ENCODE data around the gene MAGI2. TPM values are rescaled to one million over a fixed set of nuclear protein-coding genes. Genes with fewer than 3 reads are reported as not detected.

MAGI2 gene
- total RNA-seq, 2 donors from 2014 or later: 3.9 to 10.5 TPM

DNA sequence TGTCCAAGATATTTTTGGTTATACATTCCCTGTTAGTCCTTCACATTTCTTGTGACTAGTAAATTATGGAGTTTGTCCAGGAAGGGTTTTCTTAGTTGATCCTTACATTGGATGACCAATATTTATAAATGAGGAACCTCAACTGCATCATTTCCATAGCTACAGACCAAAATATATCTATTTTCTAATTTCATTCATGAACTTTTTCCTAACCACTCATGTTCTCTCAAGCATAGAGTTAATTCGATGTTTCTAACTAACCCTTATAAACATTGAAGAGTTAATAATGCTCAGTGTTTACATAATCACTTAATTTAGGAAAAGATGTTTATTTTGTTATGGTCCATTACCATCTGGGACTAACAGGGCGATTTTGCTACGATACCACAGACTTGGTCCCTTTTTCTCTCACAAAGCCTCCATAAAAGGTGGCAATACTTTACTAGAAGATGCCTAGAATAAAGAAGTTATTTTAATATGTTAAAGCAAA, 591.0 kb downstream of the MAGI2 start:
- no peak overlapping the region for H3K27ac ChIP-seq
- intact Hi-C loops (cut with DNase I): no loop called here
- no peak for TF ChIP-seq POLR2A (IDR thresholded peaks at IDR 0.05)
- TF ChIP-seq, protein P1, sequence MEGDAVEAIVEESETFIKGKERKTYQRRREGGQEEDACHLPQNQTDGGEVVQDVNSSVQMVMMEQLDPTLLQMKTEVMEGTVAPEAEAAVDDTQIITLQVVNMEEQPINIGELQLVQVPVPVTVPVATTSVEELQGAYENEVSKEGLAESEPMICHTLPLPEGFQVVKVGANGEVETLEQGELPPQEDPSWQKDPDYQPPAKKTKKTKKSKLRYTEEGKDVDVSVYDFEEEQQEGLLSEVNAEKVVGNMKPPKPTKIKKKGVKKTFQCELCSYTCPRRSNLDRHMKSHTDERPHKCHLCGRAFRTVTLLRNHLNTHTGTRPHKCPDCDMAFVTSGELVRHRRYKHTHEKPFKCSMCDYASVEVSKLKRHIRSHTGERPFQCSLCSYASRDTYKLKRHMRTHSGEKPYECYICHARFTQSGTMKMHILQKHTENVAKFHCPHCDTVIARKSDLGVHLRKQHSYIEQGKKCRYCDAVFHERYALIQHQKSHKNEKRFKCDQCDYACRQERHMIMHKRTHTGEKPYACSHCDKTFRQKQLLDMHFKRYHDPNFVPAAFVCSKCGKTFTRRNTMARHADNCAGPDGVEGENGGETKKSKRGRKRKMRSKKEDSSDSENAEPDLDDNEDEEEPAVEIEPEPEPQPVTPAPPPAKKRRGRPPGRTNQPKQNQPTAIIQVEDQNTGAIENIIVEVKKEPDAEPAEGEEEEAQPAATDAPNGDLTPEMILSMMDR (IDR thresholded peaks at IDR 0.05): no peak
- H3K4me1 ChIP-seq: no peaks in the 10 kb centered on the region
- DNase-seq (no peak), ATAC-seq (no peak)
- WGBS, 2 donors: 68 to 69% methylated on average over 3 of the region's 3 CpGs
- H3K4me3 ChIP-seq: no peak overlapping the region
- no peaks in the 10 kb centered on the region for H3K27me3 ChIP-seq
- no peaks in the 10 kb centered on the region for H3K9me3 ChIP-seq
- H3K36me3 ChIP-seq (replicated peaks in 1 of 2; ENCODE audit: insufficient read depth in 1 of 2, low read depth in 2 of 2): no peaks in the 10 kb centered on the region

DNA sequence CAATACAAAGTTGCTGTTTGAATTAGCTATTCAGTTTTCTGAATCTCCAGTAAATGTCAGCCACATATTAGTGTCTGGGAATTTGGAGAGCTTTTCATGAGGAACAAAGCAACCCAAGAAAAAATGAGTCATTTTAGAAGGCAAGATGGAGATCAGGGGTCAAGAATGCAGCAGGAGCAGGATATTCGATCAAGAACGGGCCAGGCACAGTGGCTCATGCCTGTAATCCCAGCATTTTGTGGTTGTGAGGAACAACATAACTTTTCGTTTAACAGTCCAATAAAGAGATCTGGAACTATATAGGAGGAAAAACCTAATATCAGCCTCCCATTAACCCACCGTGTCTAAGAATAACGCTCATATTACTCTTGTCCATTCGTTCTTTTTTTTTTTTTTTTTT, 600.5 kb downstream of the MAGI2 start:
- no peak for ATAC-seq
- intact Hi-C loops (cut with DNase I): no loop called here
- 65 to 79% methylated on average over 6 of the region's 6 CpGs for WGBS, 2 donors
- TF ChIP-seq, protein P1 (IDR thresholded peaks at IDR 0.05): no peak
- no peak for TF ChIP-seq POLR2A (IDR thresholded peaks at IDR 0.05)
- H3K4me1 ChIP-seq: no peaks in the 10 kb centered on the region
- no peaks in the 10 kb centered on the region for H3K36me3 ChIP-seq (replicated peaks in 1 of 2; ENCODE audit: insufficient read depth in 1 of 2, low read depth in 2 of 2)
- no peak overlapping the region for H3K27ac ChIP-seq
- no peaks in the 10 kb centered on the region for H3K27me3 ChIP-seq
- no peaks in the 10 kb centered on the region for H3K9me3 ChIP-seq
- DNase-seq: no peak
- no peak overlapping the region for H3K4me3 ChIP-seq

DNA sequence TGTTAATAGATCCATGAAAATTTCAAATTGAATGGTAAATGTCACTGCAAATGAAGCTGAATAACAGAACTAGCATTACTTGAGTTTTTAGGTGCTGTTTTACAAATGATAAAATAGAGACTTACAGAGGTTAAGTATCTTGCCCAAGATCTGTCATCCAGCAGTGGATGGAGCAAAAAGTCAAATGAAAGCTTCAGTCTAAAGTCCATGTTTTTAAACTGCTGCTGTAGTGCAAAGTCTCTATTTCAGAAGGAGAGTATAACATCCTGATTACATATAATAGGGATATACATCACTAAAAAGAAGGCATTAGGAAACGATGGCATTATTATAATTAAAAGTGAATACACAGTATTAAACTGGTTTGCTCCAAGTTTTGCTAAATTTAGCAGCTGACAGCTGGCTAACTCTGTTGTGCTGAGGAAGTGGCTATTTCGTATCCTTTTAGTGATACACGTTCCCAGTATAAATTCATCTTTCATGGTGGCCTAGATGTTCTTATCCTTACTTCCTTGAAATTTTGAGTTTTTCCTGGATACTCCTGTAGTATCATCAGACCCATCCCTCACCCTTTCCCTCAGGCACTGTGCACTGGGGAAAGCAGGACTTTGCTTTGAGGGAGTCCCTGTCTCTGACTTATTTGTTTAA, 603.2 kb downstream of the MAGI2 start:
- Histone ChIP-seq H3K36me3 (replicated peaks in 1 of 2; ENCODE audit: insufficient read depth in 1 of 2, low read depth in 2 of 2) (no peaks in the 10 kb centered on the region), H3K27me3 (no peaks in the 10 kb centered on the region), H3K4me3 (no peak overlapping the region), H3K4me1 (no peaks in the 10 kb centered on the region), H3K27ac (no peak overlapping the region), H3K9me3 (no peaks in the 10 kb centered on the region)
- ATAC-seq (no peak), DNase-seq (no peak)
- intact Hi-C loops (cut with DNase I): no loop called here
- 59 to 60% methylated on average over 3 of the region's 3 CpGs for WGBS, 2 donors
- TF ChIP-seq, protein P1 (IDR thresholded peaks at IDR 0.05): no peak
- TF ChIP-seq POLR2A (IDR thresholded peaks at IDR 0.05): no peak

DNA sequence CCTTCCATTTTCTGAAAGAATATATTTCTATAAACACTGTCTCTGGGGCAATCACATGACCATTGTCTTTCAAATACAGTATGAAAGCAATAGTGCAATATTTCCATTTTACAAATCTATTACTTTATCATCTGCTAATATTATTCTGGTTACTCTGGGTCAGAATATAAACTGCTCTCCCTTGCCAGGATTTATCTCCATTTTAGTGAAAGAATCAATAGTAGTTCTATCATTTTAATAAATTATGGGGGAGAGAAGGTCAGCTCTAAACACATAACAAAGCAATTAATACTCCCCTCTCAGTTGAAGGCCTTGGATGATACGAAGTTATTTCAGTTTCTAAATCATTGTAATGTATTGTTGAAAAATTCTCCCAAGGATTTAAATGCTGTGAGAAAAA, 608.3 kb downstream of the MAGI2 start:
- no peaks in the 10 kb centered on the region for H3K36me3 ChIP-seq (replicated peaks in 1 of 2; ENCODE audit: insufficient read depth in 1 of 2, low read depth in 2 of 2)
- intact Hi-C loops (cut with DNase I): no loop called here
- H3K27me3 ChIP-seq: no peaks in the 10 kb centered on the region
- ATAC-seq (no peak), DNase-seq (no peak)
- no peak for TF ChIP-seq POLR2A (IDR thresholded peaks at IDR 0.05)
- H3K4me3 ChIP-seq: no peak overlapping the region
- H3K27ac ChIP-seq: no peak overlapping the region
- no peaks in the 10 kb centered on the region for H3K4me1 ChIP-seq
- WGBS, 2 donors: 18 to 32% methylated on average over 1 of the region's 1 CpG
- H3K9me3 ChIP-seq: no peaks in the 10 kb centered on the region

DNA sequence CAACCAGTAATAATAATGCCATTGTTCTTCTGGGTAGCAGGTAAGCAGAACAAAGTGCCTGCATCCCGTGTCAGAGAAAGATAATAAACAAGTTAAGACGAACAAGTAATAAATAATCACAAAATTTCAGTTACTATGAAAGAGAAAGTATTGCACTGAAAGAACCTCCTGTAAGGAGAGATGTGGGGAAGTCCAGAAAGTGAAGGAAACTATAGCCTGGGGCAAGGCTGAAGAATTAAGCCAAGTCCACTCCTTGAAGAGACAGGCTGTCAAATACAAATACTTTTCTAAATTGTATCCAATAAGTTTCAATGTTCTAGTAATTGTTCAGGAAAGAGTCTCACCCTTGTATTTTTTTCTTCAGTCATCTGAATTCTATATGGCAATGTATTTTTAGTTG, 611.4 kb downstream of the MAGI2 start:
- intact Hi-C loops (cut with DNase I): no loop called here
- 16 to 35% methylated on average over 2 of the region's 2 CpGs for WGBS, 2 donors
- TF ChIP-seq, protein P1 (IDR thresholded peaks at IDR 0.05): no peak
- no peak for TF ChIP-seq POLR2A (IDR thresholded peaks at IDR 0.05)
- Histone ChIP-seq H3K36me3 (replicated peaks in 1 of 2; ENCODE audit: insufficient read depth in 1 of 2, low read depth in 2 of 2) (no peaks in the 10 kb centered on the region), H3K4me3 (no peak overlapping the region), H3K4me1 (no peaks in the 10 kb centered on the region), H3K27me3 (no peaks in the 10 kb centered on the region), H3K9me3 (no peaks in the 10 kb centered on the region), H3K27ac (no peak overlapping the region)
- ATAC-seq (no peak), DNase-seq (no peak)

All from body of pancreas (tissue), 4 donors.